Activated CD4-positive, alpha-beta memory T cell treated with anti-CD3 and anti-CD28 coated beads, Interleukin-2, amount 10 ng/mL, durations not matched to agents 7 days and 5 days (primary cell): ENCODE results near the gene ZDHHC8. TPM values are rescaled to one million over a fixed set of nuclear protein-coding genes. Genes with fewer than 3 reads are reported as not detected.
"Not testable (repeated sequence)": the region's sequence is repeated elsewhere in the genome, so short reads cannot be mapped to it uniquely, and the experiment has no call there.

Source experiments
- CTCF ChIA-PET: fragments of 350-600 bp; sonication (Branson Sonifier 250); formaldehyde crosslinking; loops from one replicate; lab custom pipeline; 2021; ENCODE audit warnings: antibody characterized with exemption, inconsistent platforms; lab: Charles Lee
- POLR2A ChIA-PET: fragments of 350-600 bp; sonication (Branson Sonifier 250); formaldehyde crosslinking; loops from one replicate; lab custom pipeline; 2021; ENCODE audit warnings: antibody characterized with exemption; lab: Charles Lee
- DNase-seq: peaks from one replicate; pipeline ENCODE4 v3.0.0-alpha.2; 2020
- H3K27ac Mint-ChIP-seq: one replicate; pipeline ENCODE4 v1.8.0; 2021; ENCODE audit warnings: mild to moderate bottlenecking, mixed read lengths
- H3K27me3 Mint-ChIP-seq: one replicate; pipeline ENCODE4 v1.8.0; 2021; ENCODE audit warnings: mixed read lengths
- H3K36me3 Mint-ChIP-seq: one replicate; pipeline ENCODE4 v1.8.0; 2021; ENCODE audit warnings: low read depth, mixed read lengths
- H3K4me1 Mint-ChIP-seq: one replicate; pipeline ENCODE4 v1.8.0; 2021; ENCODE audit warnings: mixed read lengths
- H3K4me3 Mint-ChIP-seq: one replicate; pipeline ENCODE4 v1.8.0; 2021; ENCODE audit warnings: mild to moderate bottlenecking, mixed read lengths
- H3K9me3 Mint-ChIP-seq: one replicate; pipeline ENCODE4 v1.8.0; 2021; ENCODE audit warnings: mixed read lengths
- total RNA-seq, 2 experiments: library from RNA; stranded (reverse); gene quantifications; one replicate each; pipeline ENCODE4 v1.2.3, GENCODE V29; 2021

ZDHHC8 gene
- total RNA-seq, 2 experiments from 2014 or later: 44.2 to 48.3 TPM

DNA sequence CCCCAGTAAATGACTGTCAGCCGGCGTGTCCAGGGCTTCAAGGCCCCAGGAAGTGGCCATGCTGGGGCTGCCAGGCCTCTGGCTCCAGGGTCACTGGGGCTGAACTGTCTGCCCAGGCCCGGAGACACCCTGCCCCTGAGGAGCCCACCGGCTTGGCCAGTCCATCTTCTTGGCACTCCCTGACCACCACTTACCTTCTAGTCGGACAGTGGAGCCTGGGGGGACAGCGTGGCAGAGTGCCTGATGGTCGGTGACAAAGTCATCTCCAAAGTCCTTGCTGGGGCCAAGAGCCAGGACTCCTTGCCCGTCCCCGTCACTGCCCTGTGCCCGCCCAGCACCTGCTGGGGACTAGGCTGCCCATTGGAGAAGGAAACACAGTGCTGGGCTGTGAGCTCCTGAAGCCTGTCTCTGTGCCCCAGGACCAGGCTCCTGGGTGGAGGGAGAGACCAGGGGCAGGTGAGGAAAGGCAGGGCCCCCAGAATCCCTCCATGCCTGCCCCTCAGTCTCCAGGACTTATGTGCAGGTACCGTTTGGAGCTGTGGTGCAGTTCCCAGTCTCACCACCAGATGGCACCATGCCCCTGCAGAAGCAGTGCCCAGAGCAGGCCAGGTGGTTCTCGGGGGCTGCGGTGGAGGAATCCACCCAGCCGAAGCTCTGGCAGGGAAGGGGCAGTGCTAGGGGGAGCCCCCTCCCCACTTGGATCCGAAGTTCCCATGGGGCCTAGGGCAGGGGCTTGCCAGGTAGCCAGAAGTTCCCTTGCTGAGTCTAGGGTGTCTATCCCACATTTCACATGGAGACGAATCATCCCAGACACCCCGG, 25.2 kb downstream of the ZDHHC8 start:
- Mint-ChIP-seq H3K4me3 (no peak overlapping the region), H3K4me1 (no peaks in the 10 kb centered on the region), H3K9me3 (no peaks in the 10 kb centered on the region), H3K27me3 (no peaks in the 10 kb centered on the region), H3K27ac (no peak overlapping the region), H3K36me3 (no peaks in the 10 kb centered on the region)
- peak; percentile 86 for DNase-seq
- ChIA-PET POLR2A (interaction anchor here (0.6 to 1.3 kb wide), 3 partner anchors 82 to 243 kb away, joined by 3 read pairs; no protein-coding TSS in a partner anchor), CTCF (interaction anchor here (0.6 to 2.6 kb wide), 9 partner anchors 82 to 774 kb away, joined by 3 to 18 read pairs (median 4); partner anchors contain the start of gene DGCR6L)

DNA sequence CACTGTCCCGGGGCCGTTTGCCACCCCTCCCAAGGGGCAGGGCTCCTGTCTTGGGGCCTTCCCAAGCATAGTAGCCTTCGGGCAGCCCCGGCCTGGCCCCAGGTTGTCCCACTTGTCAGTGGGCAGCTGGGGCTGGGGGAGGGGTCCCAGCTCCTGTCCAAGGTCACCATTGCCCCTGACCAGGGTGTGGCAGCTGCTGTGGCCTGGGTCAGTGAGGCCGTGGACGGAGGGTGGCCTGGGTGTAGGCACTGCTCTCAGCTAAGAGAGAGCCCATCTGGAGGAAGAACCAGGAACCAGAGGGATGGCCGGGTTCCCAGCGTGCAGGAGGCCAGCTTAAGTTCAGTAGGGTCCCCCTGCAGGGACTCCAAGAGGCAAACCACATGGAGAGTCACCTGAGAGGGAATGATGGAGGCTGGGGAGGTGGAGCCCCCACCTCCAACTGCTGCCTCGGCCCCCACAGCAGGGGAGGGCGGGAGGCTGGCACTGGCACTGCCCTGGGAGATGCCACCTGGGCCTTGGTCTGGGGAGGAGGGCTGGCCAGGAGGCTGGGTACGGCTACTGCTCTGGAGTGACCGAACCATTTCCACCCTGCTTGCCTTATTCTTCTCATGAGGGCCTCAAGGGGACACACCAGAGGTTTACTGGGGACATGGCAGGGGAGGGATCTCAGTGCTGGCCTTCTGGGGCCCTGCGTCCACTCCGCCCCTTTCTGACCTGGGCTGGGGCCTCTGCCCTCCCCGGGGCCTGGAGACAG, 26.0 kb downstream of the ZDHHC8 start:
- H3K4me3 Mint-ChIP-seq: no peak overlapping the region
- ChIA-PET CTCF (interaction anchor here (0.6 to 2.6 kb wide), 7 partner anchors 81 to 773 kb away, joined by 3 to 18 read pairs (median 5); partner anchors contain the start of gene DGCR6L), POLR2A (interaction anchor here (0.6 to 1.3 kb wide), 3 partner anchors 81 to 242 kb away, joined by 3 read pairs; no protein-coding TSS in a partner anchor)
- H3K36me3 Mint-ChIP-seq: no peaks in the 10 kb centered on the region
- no peaks in the 10 kb centered on the region for H3K27me3 Mint-ChIP-seq
- H3K9me3 Mint-ChIP-seq: no peaks in the 10 kb centered on the region
- no peak for DNase-seq
- no peak overlapping the region for H3K27ac Mint-ChIP-seq
- no peaks in the 10 kb centered on the region for H3K4me1 Mint-ChIP-seq

DNA sequence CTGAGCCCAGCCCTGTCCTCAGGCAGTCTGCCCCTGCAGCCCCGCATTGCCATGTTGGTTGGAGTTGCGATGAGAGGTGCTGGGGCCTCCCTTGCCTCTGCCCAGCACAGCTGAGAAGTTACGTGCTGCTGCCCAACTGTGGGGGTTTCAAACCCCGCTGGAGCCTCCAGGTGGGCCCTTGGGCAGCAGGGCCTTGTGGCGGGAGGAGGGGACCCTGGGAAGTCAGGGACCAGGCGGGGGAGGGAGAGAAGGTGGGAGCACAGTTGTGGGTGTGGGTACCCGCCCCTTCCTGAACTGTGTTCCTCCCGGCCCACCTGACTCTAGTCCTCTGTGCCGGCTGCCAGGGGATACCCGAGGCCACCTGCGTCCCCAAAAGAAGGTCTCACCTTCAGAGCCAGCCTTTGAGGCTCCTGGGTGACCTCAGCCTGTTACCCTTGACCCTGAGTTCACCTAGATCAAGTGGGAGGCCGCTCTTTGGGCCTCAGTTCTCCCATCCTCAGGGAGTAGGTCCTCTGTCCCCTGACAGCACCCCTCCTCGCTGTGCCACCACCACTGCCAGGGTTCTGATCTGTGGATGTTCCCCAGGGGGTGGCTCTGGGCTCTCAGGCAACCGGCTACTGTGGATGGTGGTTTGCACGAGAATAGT, 26.9 kb downstream of the ZDHHC8 start:
- CTCF ChIA-PET: interaction anchor here (2.6 kb wide), 1 partner anchor 128 kb away, joined by 6 read pairs; no protein-coding TSS in a partner anchor
- no peaks in the 10 kb centered on the region for H3K9me3 Mint-ChIP-seq
- POLR2A ChIA-PET: no interaction called here

DNA sequence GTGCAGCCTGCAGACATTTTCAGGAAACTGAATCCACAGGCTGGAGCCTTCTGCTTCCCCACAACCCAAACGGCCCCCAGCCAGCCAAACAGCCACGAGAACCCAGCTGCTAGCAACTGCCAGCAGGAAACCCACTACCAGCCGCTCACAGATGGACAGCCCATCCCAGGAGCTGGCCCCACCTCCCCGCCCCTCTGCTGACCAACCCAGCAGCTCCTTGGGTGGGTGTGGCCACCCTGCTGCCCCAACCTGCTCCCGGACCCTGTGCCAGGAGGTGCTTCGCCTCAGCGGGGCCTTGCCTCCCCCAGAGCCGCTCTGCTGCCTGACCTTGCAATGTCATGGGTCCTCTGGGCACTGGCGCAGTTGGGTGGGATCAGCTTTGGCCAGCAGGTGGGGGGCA, 27.5 kb downstream of the ZDHHC8 start:
- Mint-ChIP-seq H3K27me3 (no peaks in the 10 kb centered on the region), H3K4me3 (no peak overlapping the region)

More for the DNA sequence above, 26.9 kb downstream of the ZDHHC8 start:
- H3K27ac Mint-ChIP-seq: no peak overlapping the region
- H3K4me3 Mint-ChIP-seq: no peak overlapping the region
- no peaks in the 10 kb centered on the region for H3K27me3 Mint-ChIP-seq
- H3K4me1 Mint-ChIP-seq: no peaks in the 10 kb centered on the region
- H3K36me3 Mint-ChIP-seq: no peaks in the 10 kb centered on the region
- no peak for DNase-seq

DNA sequence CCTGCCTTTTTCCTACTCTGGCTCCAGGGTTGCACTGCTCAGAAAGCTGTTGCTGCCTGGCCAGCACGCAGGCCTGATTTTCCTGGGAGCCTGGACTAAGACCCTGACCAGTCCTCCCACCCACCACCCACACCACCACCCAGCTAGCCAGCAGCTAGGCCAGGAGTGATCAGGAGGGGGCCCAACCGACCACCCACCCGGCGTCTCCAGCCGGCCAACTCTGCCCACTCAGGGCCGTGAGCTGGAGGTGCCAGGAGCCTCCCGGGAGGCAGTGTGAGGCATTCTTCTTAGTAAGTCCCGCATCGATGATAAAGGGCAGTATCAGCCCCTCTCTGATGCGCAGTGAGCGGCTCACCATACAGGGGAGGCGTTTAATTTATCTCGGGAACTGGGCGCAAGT, 27.9 kb downstream of the ZDHHC8 start:
- H3K4me1 Mint-ChIP-seq, H3K27me3 Mint-ChIP-seq, H3K27ac Mint-ChIP-seq, DNase-seq, H3K9me3 Mint-ChIP-seq, POLR2A ChIA-PET, H3K36me3 Mint-ChIP-seq, H3K4me3 Mint-ChIP-seq: not testable (repeated sequence)
- CTCF ChIA-PET: interaction anchor here (1.0 kb wide), 1 partner anchor 127 kb away, joined by 3 read pairs; no protein-coding TSS in a partner anchor

More for the DNA sequence above, 27.5 kb downstream of the ZDHHC8 start:
- no peaks in the 10 kb centered on the region for H3K4me1 Mint-ChIP-seq
- ChIA-PET POLR2A (no interaction called here), CTCF (interaction anchor here (1.0 kb wide), 1 partner anchor 127 kb away, joined by 3 read pairs; no protein-coding TSS in a partner anchor)
- DNase-seq: no peak
- H3K27ac Mint-ChIP-seq: no peak overlapping the region
- no peaks in the 10 kb centered on the region for H3K36me3 Mint-ChIP-seq
- H3K9me3 Mint-ChIP-seq: no peaks in the 10 kb centered on the region

DNA sequence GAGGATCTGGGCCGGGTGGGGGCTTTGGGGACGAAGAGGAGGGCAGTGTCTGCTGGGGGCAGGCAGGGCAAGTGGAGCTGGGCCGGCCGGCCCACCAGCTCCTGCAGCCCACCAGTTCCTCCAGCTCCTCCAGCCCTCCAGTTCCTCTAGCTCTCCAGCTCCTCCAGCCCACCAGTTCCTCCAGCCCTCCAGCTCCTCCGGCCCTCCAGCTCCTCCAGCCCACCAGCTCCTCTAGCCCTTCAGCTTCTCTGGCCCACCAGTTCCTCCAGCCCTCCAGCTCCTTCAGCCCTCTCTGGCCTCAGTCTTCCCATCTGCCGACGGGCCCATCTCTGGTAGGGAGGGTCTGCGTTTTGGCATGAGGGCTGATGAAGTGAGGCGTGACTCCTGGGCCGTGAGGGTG, 28.4 kb downstream of the ZDHHC8 start:
- Mint-ChIP-seq H3K27me3 (no peaks in the 10 kb centered on the region), H3K36me3 (peaks cover 2% of the 10 kb centered on the region), H3K27ac (no peak overlapping the region), H3K4me1 (no peaks in the 10 kb centered on the region), H3K4me3 (no peak overlapping the region), H3K9me3 (peaks cover 3% of the 10 kb centered on the region)
- ChIA-PET POLR2A (no interaction called here), CTCF (interaction anchor here (1.0 kb wide), 1 partner anchor 126 kb away, joined by 3 read pairs; no protein-coding TSS in a partner anchor)
- no peak for DNase-seq

DNA sequence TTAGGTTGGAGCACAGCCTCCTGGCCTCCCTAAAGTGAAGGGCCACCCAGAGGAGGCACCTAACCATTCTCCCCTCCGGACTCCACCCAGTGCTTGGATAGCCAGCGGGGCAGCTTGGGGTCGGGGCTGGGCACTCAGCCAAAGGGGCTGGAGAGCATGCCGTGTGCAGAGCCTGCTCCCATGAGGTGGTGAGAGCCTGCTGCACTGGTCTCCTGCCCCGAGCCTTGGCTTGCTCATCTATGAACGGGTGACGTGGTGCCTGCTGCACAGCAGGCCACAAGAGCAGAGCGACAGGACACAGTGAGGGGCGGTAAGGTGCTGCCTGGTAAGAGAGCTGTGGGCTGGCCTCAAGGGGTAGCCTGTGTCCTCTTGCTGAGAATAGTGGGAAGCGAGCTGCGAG, 33.3 kb downstream of the ZDHHC8 start:
- Mint-ChIP-seq H3K4me3 (no peak overlapping the region), H3K9me3 (peaks cover 3% of the 10 kb centered on the region), H3K36me3 (peaks cover 2% of the 10 kb centered on the region), H3K27ac (no peak overlapping the region), H3K4me1 (no peaks in the 10 kb centered on the region), H3K27me3 (no peaks in the 10 kb centered on the region)
- ChIA-PET CTCF (no interaction called here), POLR2A (no interaction called here)
- no peak for DNase-seq

DNA sequence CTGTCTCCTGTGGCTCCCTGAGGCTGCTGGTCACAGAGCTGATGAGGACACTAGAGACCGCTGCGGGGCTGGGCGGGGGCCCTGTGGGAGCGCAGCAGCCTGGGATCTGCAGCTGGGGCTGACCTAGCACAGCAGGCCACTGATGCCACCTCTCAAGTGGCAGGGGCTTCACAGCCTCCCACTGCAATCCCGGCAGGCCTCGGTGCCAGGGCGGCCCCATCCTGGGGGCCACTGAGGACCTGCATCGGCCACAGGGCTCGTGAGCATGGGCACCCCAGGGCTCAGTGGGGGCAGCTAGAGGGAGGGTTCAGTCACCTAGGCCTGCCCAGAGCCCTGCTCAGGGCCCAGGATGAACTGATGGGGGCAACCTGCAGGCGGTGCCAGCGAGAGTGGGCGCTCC, 33.8 kb downstream of the ZDHHC8 start:
- H3K36me3 Mint-ChIP-seq: peaks cover 2% of the 10 kb centered on the region
- CTCF ChIA-PET: no interaction called here
- no peak overlapping the region for H3K27ac Mint-ChIP-seq
- H3K9me3 Mint-ChIP-seq: peaks cover 3% of the 10 kb centered on the region
- no peaks in the 10 kb centered on the region for H3K4me1 Mint-ChIP-seq
- no peaks in the 10 kb centered on the region for H3K27me3 Mint-ChIP-seq
- POLR2A ChIA-PET: no interaction called here
- no peak overlapping the region for H3K4me3 Mint-ChIP-seq
- no peak for DNase-seq

DNA sequence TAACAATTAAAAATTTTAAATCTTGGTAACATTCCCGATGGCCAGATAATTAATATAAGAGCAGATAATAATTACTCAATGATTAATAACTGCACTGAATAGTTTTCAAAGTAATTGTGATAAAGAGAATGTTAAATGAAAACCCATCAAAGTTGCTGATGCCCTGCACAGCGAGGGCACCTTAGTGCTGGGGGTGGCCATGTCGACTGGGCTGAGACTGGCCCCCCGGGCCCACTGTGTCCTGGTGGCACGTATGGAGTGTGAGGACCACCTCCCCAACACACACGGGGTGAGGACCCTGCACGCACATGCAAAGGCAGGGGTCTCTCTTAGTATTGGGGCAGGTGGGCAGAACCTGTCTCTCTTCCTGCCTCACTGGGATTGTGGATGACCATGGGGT, 34.3 kb downstream of the ZDHHC8 start:
- Mint-ChIP-seq H3K4me3 (no peak overlapping the region), H3K27ac (no peak overlapping the region), H3K4me1 (no peaks in the 10 kb centered on the region), H3K27me3 (no peaks in the 10 kb centered on the region), H3K9me3 (peaks cover 3% of the 10 kb centered on the region), H3K36me3 (peaks cover 2% of the 10 kb centered on the region)
- ChIA-PET CTCF (no interaction called here), POLR2A (no interaction called here)
- DNase-seq: no peak

DNA sequence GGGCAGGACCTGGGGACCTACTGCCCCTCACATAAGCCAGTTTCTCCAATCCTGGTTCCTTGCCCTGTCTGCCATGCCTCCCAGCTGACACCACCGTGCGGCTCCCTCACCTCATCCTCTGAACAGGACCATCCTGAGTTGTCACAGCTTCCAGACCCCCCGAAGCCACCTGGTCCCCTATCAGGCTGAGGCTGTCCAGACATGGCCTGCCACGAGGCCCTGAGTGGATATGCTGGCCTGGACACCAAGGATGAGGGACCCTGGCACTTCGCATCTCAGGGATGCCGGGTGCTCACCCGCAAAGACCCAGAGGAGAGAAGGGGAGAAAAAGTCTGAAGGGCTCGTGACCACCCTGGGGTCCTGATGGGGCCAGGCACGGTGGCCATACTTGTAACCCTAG, 35.1 kb downstream of the ZDHHC8 start:
- Mint-ChIP-seq H3K4me3 (no peak overlapping the region), H3K27ac (no peak overlapping the region), H3K27me3 (no peaks in the 10 kb centered on the region), H3K9me3 (peaks cover 3% of the 10 kb centered on the region), H3K36me3 (peaks cover 2% of the 10 kb centered on the region), H3K4me1 (no peaks in the 10 kb centered on the region)
- no peak for DNase-seq
- ChIA-PET POLR2A (no interaction called here), CTCF (no interaction called here)

DNA sequence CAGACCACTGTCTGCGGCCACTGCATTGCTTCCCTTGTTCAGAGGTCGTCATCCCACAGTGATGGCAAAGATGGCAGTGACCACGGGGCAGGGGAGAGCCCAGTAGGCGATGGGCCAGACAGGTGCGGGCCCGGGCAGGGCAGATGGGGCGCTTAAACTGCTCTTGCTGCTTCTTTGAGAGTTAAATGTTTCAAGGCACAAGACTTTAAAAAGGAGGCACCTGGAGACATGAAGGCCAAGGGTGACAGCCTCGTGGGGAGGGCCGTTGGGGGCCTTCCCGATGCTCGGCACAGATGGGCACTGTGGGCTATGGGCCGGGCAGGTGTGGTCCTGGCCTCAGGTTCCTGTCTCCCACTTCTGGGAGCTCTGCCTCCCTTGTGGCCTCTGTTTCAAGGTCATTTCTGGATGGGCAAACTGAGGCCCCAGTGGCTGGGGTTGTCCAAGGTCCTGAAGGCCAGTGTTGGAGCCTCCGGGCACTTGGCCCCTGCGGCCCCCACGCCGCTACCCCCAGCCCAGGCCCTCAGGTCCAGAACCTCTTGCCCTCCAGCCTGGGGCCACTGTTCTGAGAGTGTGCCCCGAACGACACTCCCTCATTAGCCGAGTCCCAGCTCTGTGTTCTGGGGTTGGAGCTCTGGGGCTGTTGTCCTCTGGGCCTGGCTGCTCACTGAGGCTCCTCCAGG, 36.2 kb downstream of the ZDHHC8 start:
- no peaks in the 10 kb centered on the region for H3K27me3 Mint-ChIP-seq
- CTCF ChIA-PET: no interaction called here
- POLR2A ChIA-PET: no interaction called here
- H3K4me1 Mint-ChIP-seq: no peaks in the 10 kb centered on the region
- no peak overlapping the region for H3K27ac Mint-ChIP-seq
- peaks cover 2% of the 10 kb centered on the region for H3K36me3 Mint-ChIP-seq
- peaks cover 3% of the 10 kb centered on the region for H3K9me3 Mint-ChIP-seq
- DNase-seq: no peak
- H3K4me3 Mint-ChIP-seq: no peak overlapping the region

DNA sequence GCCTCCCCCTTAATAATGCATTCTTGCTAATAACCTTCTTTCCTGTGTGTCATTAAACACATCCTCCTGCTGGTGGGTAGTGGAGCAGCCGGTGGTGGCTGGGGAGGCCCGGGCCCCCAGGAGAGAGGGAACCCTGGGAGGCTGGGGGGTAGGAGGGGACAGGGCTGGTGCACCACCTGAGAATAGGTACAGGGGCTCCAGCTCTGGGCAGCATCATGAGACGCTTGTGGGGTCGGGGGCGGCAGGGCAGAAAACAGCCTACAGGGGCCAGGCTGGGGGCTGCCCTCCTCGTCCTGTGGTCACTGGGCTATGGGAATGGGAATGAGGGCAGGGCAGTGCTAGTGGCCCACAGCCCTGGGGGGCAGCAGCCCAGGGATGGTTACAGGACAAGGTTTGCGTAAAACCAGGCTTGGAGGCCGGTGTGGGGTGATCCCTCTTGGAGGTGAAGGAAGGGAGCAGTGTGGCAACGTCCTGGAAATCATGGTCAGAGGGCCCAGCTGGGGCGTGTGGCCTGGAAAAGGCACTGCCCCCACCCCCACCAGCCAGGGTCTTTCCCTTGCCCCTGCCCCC, 37.7 kb downstream of the ZDHHC8 start:
- ChIA-PET CTCF (no interaction called here), POLR2A (no interaction called here)
- no peak for DNase-seq
- peaks cover 1% of the 10 kb centered on the region for H3K9me3 Mint-ChIP-seq
- peaks cover under 1% of the 10 kb centered on the region for H3K36me3 Mint-ChIP-seq
- H3K4me1 Mint-ChIP-seq: no peaks in the 10 kb centered on the region
- H3K4me3 Mint-ChIP-seq: no peak overlapping the region
- no peaks in the 10 kb centered on the region for H3K27me3 Mint-ChIP-seq
- H3K27ac Mint-ChIP-seq: no peak overlapping the region
